B cell (primary cell): ENCODE data around the gene TBR1. TPM values are rescaled to one million over a fixed set of nuclear protein-coding genes. Genes with fewer than 3 reads are reported as not detected.

ENCODE experiments used
- ATAC-seq: fragments of 200-7000 bp; cut with Tn5 transposase; one replicate; pipeline ENCODE4 v1.10.0; 2021; ENCODE audit warnings: low read depth, mild to moderate bottlenecking, moderate number of reproducible peaks, moderate library complexity
- CTCF ChIA-PET: fragments of 350-600 bp; sonication (Branson Sonifier 250); formaldehyde crosslinking; loops from one replicate; lab custom pipeline; 2021; ENCODE audit warnings: antibody characterized with exemption, inconsistent platforms; lab: Charles Lee
- POLR2A ChIA-PET: fragments of 350-600 bp; sonication (Branson Sonifier 250); formaldehyde crosslinking; loops from one replicate; lab custom pipeline; 2021; ENCODE audit warnings: antibody characterized with exemption; lab: Charles Lee
- DNase-seq: peaks from one replicate; pipeline ENCODE4 v3.0.0; 2013
- H2AFZ ChIP-seq: 2 replicates; pipeline ENCODE4 v1.6.1; 2012; ENCODE audit warnings: mild to moderate bottlenecking, low read depth, low read length; ENCODE audit not compliant: insufficient read depth, poor library complexity, severe bottlenecking
- H3K27ac ChIP-seq, 2 donors: 1 replicate in 1 of 2; 2 replicates in 1 of 2; pipeline ENCODE4 v1.5.1; 2012 to 2013; ENCODE audit warnings: low read length in 2 of 2, mild to moderate bottlenecking in 2 of 2, moderate library complexity in 1 of 2
- H3K27me3 ChIP-seq, 4 experiments: fragments of 200-600 bp in 1 of 4; sonication (generic) in 1 of 4; replicated peaks in 1 of 4; 1 replicate in 2 of 4; 2 replicates in 2 of 4; pipeline versions ENCODE4 v1.6.1 to v1.7.0; 2013 to 2016; ENCODE audit warnings: low read length in 3 of 4, mild to moderate bottlenecking in 2 of 4, mixed read lengths in 1 of 4, moderate library complexity in 1 of 4; ENCODE audit not compliant: insufficient read depth in 4 of 4, control insufficient read depth in 3 of 4; ENCODE audit errors: control extremely low read depth in 1 of 4
- H3K36me3 ChIP-seq, 2 experiments: replicated peaks in 1 of 2; 1 replicate in 1 of 2; 2 replicates in 1 of 2; pipeline versions ENCODE4 v1.6.1 to v1.7.1; 2013; ENCODE audit warnings: low read length in 1 of 2; ENCODE audit not compliant: insufficient read depth in 2 of 2, control insufficient read depth in 1 of 2; ENCODE audit errors: control extremely low read depth in 1 of 2, extremely low read depth in 1 of 2
- H3K4me1 ChIP-seq, 2 donors: fragments of 200-600 bp in 1 of 2; sonication (generic) in 1 of 2; 1 replicate in 1 of 2; 2 replicates in 1 of 2; pipeline versions ENCODE4 v1.5.1 to v1.6.1; 2013 to 2017; ENCODE audit warnings: low read length in 2 of 2; ENCODE audit not compliant: control insufficient read depth in 2 of 2, insufficient read depth in 2 of 2
- H3K4me2 ChIP-seq: replicated peaks from 2 replicates; pipeline ENCODE3; 2012; ENCODE audit warnings: mild to moderate bottlenecking, low read depth, low read length; ENCODE audit not compliant: poor library complexity, severe bottlenecking
- H3K4me3 ChIP-seq, 5 experiments: fragments of 200-600 bp in 1 of 5; sonication (generic) in 1 of 5; 1 replicate in 3 of 5; 2 replicates in 2 of 5; pipeline versions ENCODE4 v1.5.1 to v1.7.0; 2011 to 2016; ENCODE audit warnings: low read length in 4 of 5, mild to moderate bottlenecking in 4 of 5, low read depth in 2 of 5, control low read depth in 1 of 5, moderate library complexity in 1 of 5; ENCODE audit not compliant: insufficient read depth in 1 of 5; ENCODE audit errors: control extremely low read depth in 1 of 5, extremely low read depth in 1 of 5
- H3K79me2 ChIP-seq: fragments of 200-600 bp; sonication (generic); one replicate; pipeline ENCODE4 v1.6.0; 2016; ENCODE audit warnings: low read length; ENCODE audit not compliant: control insufficient read depth, insufficient read depth
- H3K9ac ChIP-seq: fragments of 200-600 bp; sonication (generic); 2 replicates; pipeline ENCODE4 v1.6.1; 2017; ENCODE audit warnings: mild to moderate bottlenecking, low read length, moderate library complexity
- H3K9me3 ChIP-seq, 3 donors: one replicate each; pipeline versions ENCODE4 v1.6.1 to v1.7.1; 2013; ENCODE audit warnings: low read length in 2 of 3; ENCODE audit not compliant: control insufficient read depth in 2 of 3, insufficient read depth in 1 of 3; ENCODE audit errors: control extremely low read depth in 1 of 3
- H4K20me1 ChIP-seq: 2 replicates; pipeline ENCODE4 v1.6.0; 2012; ENCODE audit warnings: mild to moderate bottlenecking, low read length; ENCODE audit not compliant: insufficient read depth, control insufficient read depth, poor library complexity, severe bottlenecking
- H3K27ac Mint-ChIP-seq: one replicate; pipeline ENCODE4 v1.8.0; 2021; ENCODE audit warnings: mixed read lengths
- H3K27me3 Mint-ChIP-seq: one replicate; pipeline ENCODE4 v1.8.0; 2021; ENCODE audit warnings: mixed read lengths
- H3K4me1 Mint-ChIP-seq: one replicate; pipeline ENCODE4 v1.8.0; 2021; ENCODE audit warnings: mixed read lengths
- H3K4me3 Mint-ChIP-seq: one replicate; pipeline ENCODE4 v1.8.0; 2021; ENCODE audit warnings: mixed read lengths
- H3K9me3 Mint-ChIP-seq: one replicate; pipeline ENCODE4 v1.8.0; 2022; ENCODE audit warnings: mixed read lengths; ENCODE audit not compliant: insufficient read depth
- EZH2 ChIP-seq: IDR thresholded peaks from 2 replicates; pipeline ENCODE4 v1.6.1; 2012; ENCODE audit warnings: borderline replicate concordance, low read depth, mild to moderate bottlenecking, moderate library complexity, low read length; ENCODE audit not compliant: insufficient read depth, poor library complexity, severe bottlenecking
- WGBS: methylation state at CpG from one replicate; pipeline ENCODE4 v1.1.5; 2013; ENCODE audit warnings: missing lambda C conversion rate; ENCODE audit not compliant: insufficient coverage; 5-methylcytosine and 5-hydroxymethylcytosine counted together
- intact Hi-C: fragments of 100-400 bp; cut with micrococcal nuclease; formaldehyde crosslinking; loops from one replicate; pipeline ENCODE4 v1.10.0; 2022
- polyA plus RNA-seq: library from polyadenylated mRNA; depleted of rRNA; stranded (reverse); fragments of >200 nt; gene quantifications from 2 replicates; pipeline ENCODE4 v1.2.3, GENCODE V29; 2012
- total RNA-seq, 2 donors: library from RNA; stranded (reverse); fragments of 120-200 nt in 1 of 2; gene quantifications; 1 replicate in 1 of 2; 2 replicates in 1 of 2; pipeline versions ENCODE4 v1.2.3 to v1.2.4, GENCODE V29; 2013 to 2022
- TF ChIP-seq, protein P1 (sequence below): fragments of 200-600 bp; IDR thresholded peaks from one replicate; pipeline ENCODE4 v1.8.0; 2022; ENCODE audit warnings: antibody characterized with exemption, mild to moderate bottlenecking

Gene TBR1
- total and polyA plus RNA-seq, 2 donors (not counting 1 experiment from before 2014, with no cell fraction given): not detected

DNA sequence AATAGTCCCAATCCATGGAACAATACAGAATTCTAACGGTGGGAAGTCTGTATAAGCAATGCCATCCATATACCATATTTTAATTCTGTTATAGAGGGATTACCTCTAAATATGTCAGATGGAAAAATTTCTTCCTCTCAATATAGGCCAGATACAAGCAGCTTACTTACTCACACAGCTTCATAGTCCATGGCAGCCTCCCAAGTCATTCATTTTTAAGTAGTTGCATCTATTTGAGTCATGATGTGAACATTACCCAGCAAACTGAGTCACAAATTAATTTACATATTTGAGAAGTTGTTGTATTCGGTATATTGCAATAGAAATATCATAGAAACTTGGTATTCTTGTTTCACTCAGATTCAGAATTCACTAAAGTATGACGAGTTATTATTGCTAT is 20.3 kb downstream of the TBR1 start:
- peaks cover 0 to 4% (median 0%) of the 10 kb centered on the region in 3 donors for H3K9me3 ChIP-seq
- ChIA-PET POLR2A (no interaction called here), CTCF (no interaction called here)
- H3K4me2 ChIP-seq: no peak overlapping the region
- DNase-seq (no peak), ATAC-seq (no peak)
- intact Hi-C loops: no loop called here
- H4K20me1 ChIP-seq: no peaks in the 10 kb centered on the region
- Mint-ChIP-seq H3K9me3 (no peaks in the 10 kb centered on the region), H3K4me1 (no peaks in the 10 kb centered on the region), H3K27ac (no peak overlapping the region), H3K4me3 (no peak overlapping the region), H3K27me3 (peaks cover 45% of the 10 kb centered on the region)
- TF ChIP-seq EZH2: no peak
- TF ChIP-seq, protein P1, sequence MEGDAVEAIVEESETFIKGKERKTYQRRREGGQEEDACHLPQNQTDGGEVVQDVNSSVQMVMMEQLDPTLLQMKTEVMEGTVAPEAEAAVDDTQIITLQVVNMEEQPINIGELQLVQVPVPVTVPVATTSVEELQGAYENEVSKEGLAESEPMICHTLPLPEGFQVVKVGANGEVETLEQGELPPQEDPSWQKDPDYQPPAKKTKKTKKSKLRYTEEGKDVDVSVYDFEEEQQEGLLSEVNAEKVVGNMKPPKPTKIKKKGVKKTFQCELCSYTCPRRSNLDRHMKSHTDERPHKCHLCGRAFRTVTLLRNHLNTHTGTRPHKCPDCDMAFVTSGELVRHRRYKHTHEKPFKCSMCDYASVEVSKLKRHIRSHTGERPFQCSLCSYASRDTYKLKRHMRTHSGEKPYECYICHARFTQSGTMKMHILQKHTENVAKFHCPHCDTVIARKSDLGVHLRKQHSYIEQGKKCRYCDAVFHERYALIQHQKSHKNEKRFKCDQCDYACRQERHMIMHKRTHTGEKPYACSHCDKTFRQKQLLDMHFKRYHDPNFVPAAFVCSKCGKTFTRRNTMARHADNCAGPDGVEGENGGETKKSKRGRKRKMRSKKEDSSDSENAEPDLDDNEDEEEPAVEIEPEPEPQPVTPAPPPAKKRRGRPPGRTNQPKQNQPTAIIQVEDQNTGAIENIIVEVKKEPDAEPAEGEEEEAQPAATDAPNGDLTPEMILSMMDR: no peak
- no peaks in the 10 kb centered on the region for H3K79me2 ChIP-seq
- H3K27me3 ChIP-seq: peaks cover 0 to 22% (median 4%) of the 10 kb centered on the region in 4 experiments
- H3K27ac ChIP-seq: no peak overlapping the region
- H3K36me3 ChIP-seq: no peaks in the 10 kb centered on the region
- H3K4me3 ChIP-seq: no peak overlapping the region
- H2AFZ ChIP-seq: no peak overlapping the region
- no CpG with 5 or more reads among the region's 3 CpGs for WGBS
- H3K4me1 ChIP-seq: no peaks in the 10 kb centered on the region
- H3K9ac ChIP-seq: no peak overlapping the region

DNA sequence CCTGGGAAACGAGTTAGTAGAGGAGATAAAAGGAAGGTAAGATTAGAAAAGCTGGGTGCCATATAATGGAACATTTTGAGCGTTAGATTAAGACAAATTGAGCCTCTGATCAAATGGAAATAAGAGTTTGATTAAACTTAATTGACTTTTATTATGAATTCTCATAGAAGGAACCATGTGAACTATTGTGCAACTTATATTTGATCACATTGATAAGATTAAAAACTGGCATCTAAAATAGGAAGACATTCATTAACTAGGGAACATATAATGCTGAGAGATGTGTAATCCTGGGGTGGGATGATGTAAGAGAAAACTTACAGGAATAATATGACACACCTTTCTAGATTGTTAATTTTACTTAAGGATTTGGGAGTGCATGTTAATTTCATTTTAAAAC is 22.5 kb downstream of the TBR1 start:
- Histone ChIP-seq H3K27ac (no peak overlapping the region), H4K20me1 (no peaks in the 10 kb centered on the region), H3K36me3 (no peaks in the 10 kb centered on the region), H3K27me3 (peaks cover 0 to 18% (median 1%) of the 10 kb centered on the region in 4 experiments), H3K9ac (no peak overlapping the region), H3K9me3 (peaks cover 0 to 4% (median 0%) of the 10 kb centered on the region in 3 donors), H3K4me3 (no peak overlapping the region), H3K4me2 (no peak overlapping the region), H2AFZ (no peak overlapping the region), H3K79me2 (no peaks in the 10 kb centered on the region), H3K4me1 (no peaks in the 10 kb centered on the region)
- intact Hi-C loops: no loop called here
- Mint-ChIP-seq H3K4me1 (no peaks in the 10 kb centered on the region), H3K4me3 (no peak overlapping the region), H3K27me3 (peaks cover 44% of the 10 kb centered on the region), H3K9me3 (no peaks in the 10 kb centered on the region), H3K27ac (no peak overlapping the region)
- 57% methylated on average over 1 of the region's 2 CpGs for WGBS
- ChIA-PET POLR2A (no interaction called here), CTCF (no interaction called here)
- no peak for TF ChIP-seq EZH2
- TF ChIP-seq, protein P1: no peak
- no peak for ATAC-seq
- no peak for DNase-seq
